Measurements from ENCODE around the gene POLR2M.

POLR2M gene

GRCh38 chr15:57705746-57706404 lies 639 bp upstream of the POLR2M start:
- no peak for TF ChIP-seq ZNF274 (IDR thresholded peaks at IDR 0.05; ENCODE audit: low read depth, low read length)

GRCh38 chr15:57708047-57708446 lies 1.5 kb downstream of the POLR2M start:
- no peak for TF ChIP-seq ZNF274 (IDR thresholded peaks at IDR 0.05; ENCODE audit: low read depth, low read length)
- H3K4me3 ChIP-seq (ENCODE audit: low read length): peak overlapping the region; percentile 96; the same call in 1 of the 2 replicates

More at GRCh38 chr15:57705746-57706404, 639 bp upstream of the POLR2M start:
- H3K4me3 ChIP-seq (ENCODE audit: low read length): peak overlapping the region; percentile 96; the same call in 1 of the 2 replicates

- no peak overlapping the region for H3K4me3 ChIP-seq (ENCODE audit: low read length)
- TF ChIP-seq ZNF274 (IDR thresholded peaks at IDR 0.05; ENCODE audit: low read depth, low read length): no peak
Measured at GRCh38 chr15:57718309-57718708, 11.8 kb downstream of the POLR2M start.

- no peak for TF ChIP-seq ZNF274 (IDR thresholded peaks at IDR 0.05; ENCODE audit: low read depth, low read length)
- H3K4me3 ChIP-seq (ENCODE audit: low read length): no peak overlapping the region
Measured at GRCh38 chr15:57720867-57721266, 14.4 kb downstream of the POLR2M start.

- no peak overlapping the region for H3K4me3 ChIP-seq (ENCODE audit: low read length)
- no peak for TF ChIP-seq ZNF274 (IDR thresholded peaks at IDR 0.05; ENCODE audit: low read depth, low read length)
Measured at GRCh38 chr15:57726411-57726810, 19.9 kb downstream of the POLR2M start.

- no peak for TF ChIP-seq ZNF274 (IDR thresholded peaks at IDR 0.05; ENCODE audit: low read depth, low read length)
- H3K4me3 ChIP-seq (ENCODE audit: low read length): no peak overlapping the region
Measured at GRCh38 chr15:57727031-57727430, 20.5 kb downstream of the POLR2M start.

- no peak for TF ChIP-seq ZNF274 (IDR thresholded peaks at IDR 0.05; ENCODE audit: low read depth, low read length)
- H3K4me3 ChIP-seq (ENCODE audit: low read length): no peak overlapping the region
Measured at GRCh38 chr15:57728436-57728835, 21.9 kb downstream of the POLR2M start.

GRCh38 chr15:57730876-57731275 lies 24.4 kb downstream of the POLR2M start:
- no peak overlapping the region for H3K4me3 ChIP-seq (ENCODE audit: low read length)
- no peak for TF ChIP-seq ZNF274 (IDR thresholded peaks at IDR 0.05; ENCODE audit: low read depth, low read length)

- H3K4me3 ChIP-seq (ENCODE audit: low read length): no peak overlapping the region
- no peak for TF ChIP-seq ZNF274 (IDR thresholded peaks at IDR 0.05; ENCODE audit: low read depth, low read length)
Measured at GRCh38 chr15:57731530-57732103, 25.1 kb downstream of the POLR2M start.

- TF ChIP-seq ZNF274 (IDR thresholded peaks at IDR 0.05; ENCODE audit: low read depth, low read length): no peak
- no peak overlapping the region for H3K4me3 ChIP-seq (ENCODE audit: low read length)
Measured at GRCh38 chr15:57732526-57733331, 26.2 kb downstream of the POLR2M start.

GRCh38 chr15:57734860-57735259 lies 28.3 kb downstream of the POLR2M start:
- no peak overlapping the region for H3K4me3 ChIP-seq (ENCODE audit: low read length)
- TF ChIP-seq ZNF274 (IDR thresholded peaks at IDR 0.05; ENCODE audit: low read depth, low read length): no peak

- no peak for TF ChIP-seq ZNF274 (IDR thresholded peaks at IDR 0.05; ENCODE audit: low read depth, low read length)
- no peak overlapping the region for H3K4me3 ChIP-seq (ENCODE audit: low read length)
Measured at GRCh38 chr15:57735431-57735830, 28.9 kb downstream of the POLR2M start.

GRCh38 chr15:57735891-57736290 lies 29.4 kb downstream of the POLR2M start:
- no peak for TF ChIP-seq ZNF274 (IDR thresholded peaks at IDR 0.05; ENCODE audit: low read depth, low read length)
- no peak overlapping the region for H3K4me3 ChIP-seq (ENCODE audit: low read length)

GRCh38 chr15:57736591-57736990 lies 30.1 kb downstream of the POLR2M start:
- no peak for TF ChIP-seq ZNF274 (IDR thresholded peaks at IDR 0.05; ENCODE audit: low read depth, low read length)
- no peak overlapping the region for H3K4me3 ChIP-seq (ENCODE audit: low read length)

- no peak for TF ChIP-seq ZNF274 (IDR thresholded peaks at IDR 0.05; ENCODE audit: low read depth, low read length)
- no peak overlapping the region for H3K4me3 ChIP-seq (ENCODE audit: low read length)
Measured at GRCh38 chr15:57738734-57739237, 32.3 kb downstream of the POLR2M start.

Measured in GM08714 (cell line).